K562 (cell line): ENCODE results near the gene LZTR1. TPM values are rescaled to one million over a fixed set of nuclear protein-coding genes. Genes with fewer than 3 reads are reported as not detected.

Experiments
- C11orf30 ChIP-seq: fragments of 450-650 bp; IDR thresholded peaks from 2 replicates; pipeline ENCODE4 v1.6.1; 2016; ENCODE audit warnings: low read depth, mild to moderate bottlenecking
- CBFB ChIP-seq: sonication (generic); formaldehyde crosslinking; IDR thresholded peaks from 2 replicates; pipeline ENCODE4 v1.4.0; 2020; ENCODE audit warnings: mild to moderate bottlenecking, missing genetic modification reagents
- MCM7 ChIP-seq, 2 experiments: fragments of 450-650 bp; IDR thresholded peaks; 2 replicates each; pipeline ENCODE4 v1.6.1; 2016 to 2018
- RBM14 ChIP-seq: fragments of 200-400 bp; formaldehyde crosslinking; IDR thresholded peaks from 2 replicates; pipeline ENCODE4 v1.6.1; 2018; ENCODE audit warnings: low read depth, mild to moderate bottlenecking, low read length, moderate library complexity, borderline replicate concordance; ENCODE audit not compliant: insufficient read depth
- ZC3H4 ChIP-seq: sonication (generic); formaldehyde crosslinking; IDR thresholded peaks from 2 replicates; pipeline ENCODE4 v1.9.0; 2021; ENCODE audit warnings: missing genetic modification reagents, borderline replicate concordance
- polyA plus RNA-seq, 8 experiments: library from polyadenylated mRNA; depleted of rRNA in 4 of 8; stranded (reverse) in 5 of 8; unstranded in 3 of 8; fragments of >200 nt; fragmentation: Nextera tagmentation in 2 of 8; fragmentation: Illumina TruSeq in 1 of 8; extraction: Ambion mirVana in 2 of 8; extraction: Trizol in 1 of 8; gene quantifications; 2 replicates each; pipeline versions ENCODE4 v1.2.1 to v1.2.3, GENCODE V29; 2011 to 2014; ENCODE audit warnings: inconsistent platforms in 1 of 8, missing spikeins in 1 of 8
- total RNA-seq, 7 experiments: library from RNA; depleted of rRNA in 6 of 7; stranded (reverse); fragments of >200 nt in 6 of 7; fragmentation: Illumina TruSeq in 2 of 7; extraction: Trizol in 2 of 7; gene quantifications; 2 replicates each; pipeline versions ENCODE4 v1.2.1 to v1.2.3, GENCODE V29; 2011 to 2021; ENCODE audit warnings: low replicate concordance in 1 of 7
- TF ChIP-seq, protein P1 (sequence below): fragments of 450-650 bp; IDR thresholded peaks from 2 replicates; pipeline ENCODE4 v1.6.1; 2016; ENCODE audit warnings: mild to moderate bottlenecking, moderate library complexity
- TF ChIP-seq, protein P2 (sequence below): fragments of 250-450 bp; sonication (Bioruptor Pico); IDR thresholded peaks from 2 replicates; pipeline ENCODE4 v1.4.0; 2020; ENCODE audit warnings: borderline replicate concordance
- TF ChIP-seq, protein P3 (sequence below): fragments of 450-650 bp; formaldehyde crosslinking; conservative IDR thresholded peaks from 2 replicates; pipeline ENCODE4 v1.4.0; 2022; ENCODE audit warnings: mild to moderate bottlenecking, missing genetic modification characterization

LZTR1 gene
- total and polyA plus RNA-seq, 9 of the 15 experiments (the other 6 are each of a cell fraction or from before 2014, with no cell fraction given): 2.2 to 135 (median 63.0) TPM

DNA sequence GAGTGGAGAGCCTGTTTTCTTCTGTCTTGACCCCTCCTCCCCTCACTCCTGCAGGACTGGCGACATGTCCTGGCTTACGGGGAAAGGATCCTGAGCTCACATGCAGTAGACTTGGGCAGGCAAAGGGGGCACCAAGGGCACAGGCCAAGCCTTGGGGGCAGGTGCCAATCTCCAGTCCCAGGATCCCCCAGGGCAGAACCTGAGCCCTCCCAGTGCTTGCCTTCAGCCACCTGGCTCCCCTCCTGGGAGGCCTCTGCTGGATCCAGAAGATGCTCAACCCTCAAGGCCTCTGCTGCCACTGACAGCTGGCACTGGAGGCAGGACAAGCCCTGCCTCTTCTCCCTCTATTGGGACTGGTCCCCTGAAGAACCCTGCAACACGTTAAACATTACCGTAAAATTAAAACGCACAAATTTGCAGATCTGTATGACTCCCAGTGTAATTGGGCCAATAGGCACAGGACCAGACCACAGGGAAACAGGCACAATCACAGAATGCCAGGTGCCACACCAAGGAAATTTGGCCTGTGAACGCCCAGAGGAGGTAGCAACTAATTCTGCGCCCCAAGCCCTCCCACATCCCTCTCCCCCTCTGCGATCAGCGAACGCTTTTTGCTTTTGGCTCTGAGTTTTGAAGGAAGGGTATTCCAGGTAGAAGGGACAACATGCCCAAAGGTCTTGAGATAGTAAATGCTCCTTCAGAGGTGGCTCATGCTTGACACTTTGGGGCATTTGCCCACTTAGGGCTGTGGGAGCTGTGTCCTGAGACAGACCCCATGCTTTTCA lies 967 bp upstream of the LZTR1 start (continued):
- TF ChIP-seq, protein P1, sequence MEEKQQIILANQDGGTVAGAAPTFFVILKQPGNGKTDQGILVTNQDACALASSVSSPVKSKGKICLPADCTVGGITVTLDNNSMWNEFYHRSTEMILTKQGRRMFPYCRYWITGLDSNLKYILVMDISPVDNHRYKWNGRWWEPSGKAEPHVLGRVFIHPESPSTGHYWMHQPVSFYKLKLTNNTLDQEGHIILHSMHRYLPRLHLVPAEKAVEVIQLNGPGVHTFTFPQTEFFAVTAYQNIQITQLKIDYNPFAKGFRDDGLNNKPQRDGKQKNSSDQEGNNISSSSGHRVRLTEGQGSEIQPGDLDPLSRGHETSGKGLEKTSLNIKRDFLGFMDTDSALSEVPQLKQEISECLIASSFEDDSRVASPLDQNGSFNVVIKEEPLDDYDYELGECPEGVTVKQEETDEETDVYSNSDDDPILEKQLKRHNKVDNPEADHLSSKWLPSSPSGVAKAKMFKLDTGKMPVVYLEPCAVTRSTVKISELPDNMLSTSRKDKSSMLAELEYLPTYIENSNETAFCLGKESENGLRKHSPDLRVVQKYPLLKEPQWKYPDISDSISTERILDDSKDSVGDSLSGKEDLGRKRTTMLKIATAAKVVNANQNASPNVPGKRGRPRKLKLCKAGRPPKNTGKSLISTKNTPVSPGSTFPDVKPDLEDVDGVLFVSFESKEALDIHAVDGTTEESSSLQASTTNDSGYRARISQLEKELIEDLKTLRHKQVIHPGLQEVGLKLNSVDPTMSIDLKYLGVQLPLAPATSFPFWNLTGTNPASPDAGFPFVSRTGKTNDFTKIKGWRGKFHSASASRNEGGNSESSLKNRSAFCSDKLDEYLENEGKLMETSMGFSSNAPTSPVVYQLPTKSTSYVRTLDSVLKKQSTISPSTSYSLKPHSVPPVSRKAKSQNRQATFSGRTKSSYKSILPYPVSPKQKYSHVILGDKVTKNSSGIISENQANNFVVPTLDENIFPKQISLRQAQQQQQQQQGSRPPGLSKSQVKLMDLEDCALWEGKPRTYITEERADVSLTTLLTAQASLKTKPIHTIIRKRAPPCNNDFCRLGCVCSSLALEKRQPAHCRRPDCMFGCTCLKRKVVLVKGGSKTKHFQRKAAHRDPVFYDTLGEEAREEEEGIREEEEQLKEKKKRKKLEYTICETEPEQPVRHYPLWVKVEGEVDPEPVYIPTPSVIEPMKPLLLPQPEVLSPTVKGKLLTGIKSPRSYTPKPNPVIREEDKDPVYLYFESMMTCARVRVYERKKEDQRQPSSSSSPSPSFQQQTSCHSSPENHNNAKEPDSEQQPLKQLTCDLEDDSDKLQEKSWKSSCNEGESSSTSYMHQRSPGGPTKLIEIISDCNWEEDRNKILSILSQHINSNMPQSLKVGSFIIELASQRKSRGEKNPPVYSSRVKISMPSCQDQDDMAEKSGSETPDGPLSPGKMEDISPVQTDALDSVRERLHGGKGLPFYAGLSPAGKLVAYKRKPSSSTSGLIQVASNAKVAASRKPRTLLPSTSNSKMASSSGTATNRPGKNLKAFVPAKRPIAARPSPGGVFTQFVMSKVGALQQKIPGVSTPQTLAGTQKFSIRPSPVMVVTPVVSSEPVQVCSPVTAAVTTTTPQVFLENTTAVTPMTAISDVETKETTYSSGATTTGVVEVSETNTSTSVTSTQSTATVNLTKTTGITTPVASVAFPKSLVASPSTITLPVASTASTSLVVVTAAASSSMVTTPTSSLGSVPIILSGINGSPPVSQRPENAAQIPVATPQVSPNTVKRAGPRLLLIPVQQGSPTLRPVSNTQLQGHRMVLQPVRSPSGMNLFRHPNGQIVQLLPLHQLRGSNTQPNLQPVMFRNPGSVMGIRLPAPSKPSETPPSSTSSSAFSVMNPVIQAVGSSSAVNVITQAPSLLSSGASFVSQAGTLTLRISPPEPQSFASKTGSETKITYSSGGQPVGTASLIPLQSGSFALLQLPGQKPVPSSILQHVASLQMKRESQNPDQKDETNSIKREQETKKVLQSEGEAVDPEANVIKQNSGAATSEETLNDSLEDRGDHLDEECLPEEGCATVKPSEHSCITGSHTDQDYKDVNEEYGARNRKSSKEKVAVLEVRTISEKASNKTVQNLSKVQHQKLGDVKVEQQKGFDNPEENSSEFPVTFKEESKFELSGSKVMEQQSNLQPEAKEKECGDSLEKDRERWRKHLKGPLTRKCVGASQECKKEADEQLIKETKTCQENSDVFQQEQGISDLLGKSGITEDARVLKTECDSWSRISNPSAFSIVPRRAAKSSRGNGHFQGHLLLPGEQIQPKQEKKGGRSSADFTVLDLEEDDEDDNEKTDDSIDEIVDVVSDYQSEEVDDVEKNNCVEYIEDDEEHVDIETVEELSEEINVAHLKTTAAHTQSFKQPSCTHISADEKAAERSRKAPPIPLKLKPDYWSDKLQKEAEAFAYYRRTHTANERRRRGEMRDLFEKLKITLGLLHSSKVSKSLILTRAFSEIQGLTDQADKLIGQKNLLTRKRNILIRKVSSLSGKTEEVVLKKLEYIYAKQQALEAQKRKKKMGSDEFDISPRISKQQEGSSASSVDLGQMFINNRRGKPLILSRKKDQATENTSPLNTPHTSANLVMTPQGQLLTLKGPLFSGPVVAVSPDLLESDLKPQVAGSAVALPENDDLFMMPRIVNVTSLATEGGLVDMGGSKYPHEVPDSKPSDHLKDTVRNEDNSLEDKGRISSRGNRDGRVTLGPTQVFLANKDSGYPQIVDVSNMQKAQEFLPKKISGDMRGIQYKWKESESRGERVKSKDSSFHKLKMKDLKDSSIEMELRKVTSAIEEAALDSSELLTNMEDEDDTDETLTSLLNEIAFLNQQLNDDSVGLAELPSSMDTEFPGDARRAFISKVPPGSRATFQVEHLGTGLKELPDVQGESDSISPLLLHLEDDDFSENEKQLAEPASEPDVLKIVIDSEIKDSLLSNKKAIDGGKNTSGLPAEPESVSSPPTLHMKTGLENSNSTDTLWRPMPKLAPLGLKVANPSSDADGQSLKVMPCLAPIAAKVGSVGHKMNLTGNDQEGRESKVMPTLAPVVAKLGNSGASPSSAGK: no peak
- TF ChIP-seq, protein P2, sequence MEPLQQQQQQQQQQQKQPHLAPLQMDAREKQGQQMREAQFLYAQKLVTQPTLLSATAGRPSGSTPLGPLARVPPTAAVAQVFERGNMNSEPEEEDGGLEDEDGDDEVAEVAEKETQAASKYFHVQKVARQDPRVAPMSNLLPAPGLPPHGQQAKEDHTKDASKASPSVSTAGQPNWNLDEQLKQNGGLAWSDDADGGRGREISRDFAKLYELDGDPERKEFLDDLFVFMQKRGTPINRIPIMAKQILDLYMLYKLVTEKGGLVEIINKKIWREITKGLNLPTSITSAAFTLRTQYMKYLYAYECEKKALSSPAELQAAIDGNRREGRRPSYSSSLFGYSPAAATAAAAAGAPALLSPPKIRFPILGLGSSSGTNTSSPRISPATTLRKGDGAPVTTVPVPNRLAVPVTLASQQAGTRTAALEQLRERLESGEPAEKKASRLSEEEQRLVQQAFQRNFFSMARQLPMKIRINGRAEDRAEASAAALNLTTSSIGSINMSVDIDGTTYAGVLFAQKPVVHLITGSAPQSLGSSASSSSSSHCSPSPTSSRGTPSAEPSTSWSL: no peak
- TF ChIP-seq CBFB (CRISPR knock-in tag) (no peak), ZC3H4 (no peak), C11orf30 (no peak), MCM7 (IDR thresholded peaks at IDR 0.05) (no peak), RBM14 (no peak)
- TF ChIP-seq, protein P3, sequence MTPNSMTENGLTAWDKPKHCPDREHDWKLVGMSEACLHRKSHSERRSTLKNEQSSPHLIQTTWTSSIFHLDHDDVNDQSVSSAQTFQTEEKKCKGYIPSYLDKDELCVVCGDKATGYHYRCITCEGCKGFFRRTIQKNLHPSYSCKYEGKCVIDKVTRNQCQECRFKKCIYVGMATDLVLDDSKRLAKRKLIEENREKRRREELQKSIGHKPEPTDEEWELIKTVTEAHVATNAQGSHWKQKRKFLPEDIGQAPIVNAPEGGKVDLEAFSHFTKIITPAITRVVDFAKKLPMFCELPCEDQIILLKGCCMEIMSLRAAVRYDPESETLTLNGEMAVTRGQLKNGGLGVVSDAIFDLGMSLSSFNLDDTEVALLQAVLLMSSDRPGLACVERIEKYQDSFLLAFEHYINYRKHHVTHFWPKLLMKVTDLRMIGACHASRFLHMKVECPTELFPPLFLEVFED (CRISPR knock-in tag): no peak
